GM12873 (cell line): ENCODE data around the gene NTHL1.

Source experiments
- TF ChIP-seq, protein P1 (sequence below): IDR thresholded peaks from 2 replicates; pipeline ENCODE4 v1.5.1; 2012; ENCODE audit warnings: low read depth, mild to moderate bottlenecking, moderate library complexity, low read length, control low read depth; ENCODE audit not compliant: insufficient read depth; ENCODE audit errors: missing control alignments

Gene NTHL1

DNA sequence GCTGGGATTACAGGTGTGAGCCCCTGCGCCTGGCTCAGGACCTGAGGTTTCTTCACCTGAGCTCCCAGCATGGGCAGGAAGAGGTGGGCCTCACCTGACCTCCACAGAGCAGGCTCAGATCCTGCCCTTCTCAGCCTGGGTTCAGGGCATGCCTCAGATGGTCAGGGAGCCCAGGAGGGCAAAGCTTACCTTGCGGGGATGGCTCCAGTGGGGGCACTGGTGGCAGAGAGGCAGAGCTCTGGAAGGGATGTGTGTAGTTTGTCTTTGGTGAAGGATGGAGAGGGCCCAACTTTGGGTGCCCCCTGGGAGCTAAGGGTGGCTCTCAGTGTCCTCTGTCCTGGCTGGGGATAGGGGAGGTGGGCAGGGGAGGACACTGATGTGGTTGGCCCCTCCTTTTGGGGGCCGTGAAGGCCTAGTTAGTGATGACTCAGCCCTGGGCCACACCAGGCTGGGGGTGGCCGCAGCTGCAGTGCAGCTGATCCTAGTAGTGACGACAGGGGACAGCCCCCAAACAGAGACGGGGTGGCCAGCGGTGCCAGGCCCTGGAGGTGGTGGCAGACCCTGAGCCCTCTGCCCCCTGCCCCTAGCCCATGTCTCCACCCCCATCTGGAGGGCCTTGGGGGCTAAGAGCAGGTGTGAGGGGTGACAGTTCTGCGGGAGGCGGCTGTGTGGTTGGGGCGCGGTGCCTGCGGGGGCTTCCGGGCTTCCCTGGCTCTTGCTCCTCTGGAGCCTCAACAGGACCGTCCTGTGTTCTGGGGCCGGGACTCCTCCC lies 15.2 kb downstream of the NTHL1 start:
- TF ChIP-seq, protein P1, sequence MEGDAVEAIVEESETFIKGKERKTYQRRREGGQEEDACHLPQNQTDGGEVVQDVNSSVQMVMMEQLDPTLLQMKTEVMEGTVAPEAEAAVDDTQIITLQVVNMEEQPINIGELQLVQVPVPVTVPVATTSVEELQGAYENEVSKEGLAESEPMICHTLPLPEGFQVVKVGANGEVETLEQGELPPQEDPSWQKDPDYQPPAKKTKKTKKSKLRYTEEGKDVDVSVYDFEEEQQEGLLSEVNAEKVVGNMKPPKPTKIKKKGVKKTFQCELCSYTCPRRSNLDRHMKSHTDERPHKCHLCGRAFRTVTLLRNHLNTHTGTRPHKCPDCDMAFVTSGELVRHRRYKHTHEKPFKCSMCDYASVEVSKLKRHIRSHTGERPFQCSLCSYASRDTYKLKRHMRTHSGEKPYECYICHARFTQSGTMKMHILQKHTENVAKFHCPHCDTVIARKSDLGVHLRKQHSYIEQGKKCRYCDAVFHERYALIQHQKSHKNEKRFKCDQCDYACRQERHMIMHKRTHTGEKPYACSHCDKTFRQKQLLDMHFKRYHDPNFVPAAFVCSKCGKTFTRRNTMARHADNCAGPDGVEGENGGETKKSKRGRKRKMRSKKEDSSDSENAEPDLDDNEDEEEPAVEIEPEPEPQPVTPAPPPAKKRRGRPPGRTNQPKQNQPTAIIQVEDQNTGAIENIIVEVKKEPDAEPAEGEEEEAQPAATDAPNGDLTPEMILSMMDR, result no peak

DNA sequence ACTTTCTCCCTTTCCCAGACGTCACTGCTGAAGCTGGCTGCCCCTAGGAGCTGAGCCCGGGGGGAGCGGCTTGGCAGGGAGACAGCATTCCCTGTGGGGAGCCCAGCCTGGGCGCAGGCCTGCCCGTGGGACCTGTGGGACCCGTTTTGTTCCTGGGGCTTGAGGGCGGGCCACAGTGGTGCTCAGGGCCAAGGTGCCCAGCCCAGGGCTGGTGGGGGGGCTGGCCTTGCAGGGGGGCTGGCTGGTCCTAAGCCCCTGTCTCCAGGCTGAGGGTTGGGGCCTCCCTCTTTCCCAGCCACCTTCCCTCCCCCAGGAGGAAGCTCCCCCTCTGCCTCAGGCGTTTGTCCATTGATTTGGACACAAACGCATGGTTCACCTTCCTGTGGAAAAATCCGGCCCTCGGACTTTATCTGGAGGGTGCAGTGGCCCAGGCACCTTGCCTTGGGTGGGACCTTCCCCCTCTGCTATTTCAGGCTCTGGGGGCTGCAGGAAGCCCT lies 16.5 kb downstream of the NTHL1 start:
- TF ChIP-seq, protein P1, result no peak

DNA sequence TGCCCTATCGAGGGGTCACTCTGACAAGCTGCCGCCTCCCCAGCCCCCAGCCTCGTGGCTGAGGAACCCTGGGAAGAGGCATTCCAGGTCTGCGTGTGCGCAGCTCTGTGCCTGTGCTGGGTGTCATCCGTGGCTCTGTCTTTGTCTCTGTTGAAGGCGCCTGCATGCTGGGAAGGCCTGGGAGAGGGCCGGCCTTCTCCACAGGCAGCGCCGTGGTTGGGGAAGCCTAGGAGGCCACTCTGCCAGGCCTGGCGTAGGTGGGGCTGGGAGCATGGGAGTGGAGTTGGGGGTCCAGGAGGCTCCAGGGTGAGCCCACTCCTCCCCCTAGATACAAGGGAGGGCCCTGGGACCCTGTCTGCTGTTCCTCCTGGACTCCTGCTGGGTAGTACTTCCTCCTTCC lies 17.6 kb downstream of the NTHL1 start:
- TF ChIP-seq, protein P1, result no peak

DNA sequence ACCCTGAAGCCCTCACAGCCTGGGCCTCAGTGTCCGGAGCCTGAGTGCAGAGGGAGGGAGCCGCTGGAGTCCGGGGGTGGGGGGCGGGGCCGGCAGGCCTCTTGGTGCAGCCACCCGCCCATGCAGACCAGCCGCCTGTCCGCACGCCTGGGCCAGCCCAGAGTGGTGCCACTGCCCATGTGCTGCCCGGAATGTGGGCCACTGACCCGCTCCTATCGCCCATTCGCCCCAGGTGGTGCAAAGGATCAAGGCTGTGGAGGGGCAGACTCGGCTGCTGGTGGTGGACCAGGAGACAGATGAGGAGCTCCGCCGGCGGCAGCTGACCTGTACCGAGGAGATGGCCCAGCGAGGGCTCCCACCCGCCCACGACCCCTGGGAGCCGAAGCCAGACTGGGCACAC lies 18.3 kb downstream of the NTHL1 start:
- TF ChIP-seq, protein P1, result no peak

DNA sequence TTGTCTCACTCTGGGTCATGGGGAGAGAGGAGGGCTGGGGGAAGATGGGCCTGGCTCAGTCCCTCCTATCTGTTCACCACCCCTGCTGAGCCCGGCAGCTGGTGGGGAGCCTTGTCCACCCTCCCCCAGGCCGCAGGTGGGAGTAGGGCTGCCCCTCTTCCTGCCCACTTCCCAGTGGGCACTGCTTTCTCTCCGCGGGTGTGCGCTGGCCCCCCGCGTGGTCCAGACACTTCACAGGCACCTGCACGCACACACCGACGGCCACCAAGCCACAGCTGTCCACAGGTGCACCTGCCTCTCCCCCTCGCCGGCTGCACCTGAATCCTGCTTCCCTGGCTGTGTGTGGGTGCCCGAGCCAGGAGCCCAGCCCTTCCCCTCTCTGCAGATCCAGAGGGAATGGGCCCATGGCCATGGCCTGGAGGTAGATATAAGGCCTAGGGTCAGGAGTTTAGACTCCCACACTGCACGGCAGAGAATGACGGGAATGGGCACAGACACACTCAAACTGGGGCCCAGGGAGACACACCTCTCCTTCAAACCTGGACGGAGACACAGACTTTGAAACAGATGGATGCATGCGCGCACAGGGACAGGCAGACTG lies 18.9 kb downstream of the NTHL1 start:
- TF ChIP-seq, protein P1, result no peak

DNA sequence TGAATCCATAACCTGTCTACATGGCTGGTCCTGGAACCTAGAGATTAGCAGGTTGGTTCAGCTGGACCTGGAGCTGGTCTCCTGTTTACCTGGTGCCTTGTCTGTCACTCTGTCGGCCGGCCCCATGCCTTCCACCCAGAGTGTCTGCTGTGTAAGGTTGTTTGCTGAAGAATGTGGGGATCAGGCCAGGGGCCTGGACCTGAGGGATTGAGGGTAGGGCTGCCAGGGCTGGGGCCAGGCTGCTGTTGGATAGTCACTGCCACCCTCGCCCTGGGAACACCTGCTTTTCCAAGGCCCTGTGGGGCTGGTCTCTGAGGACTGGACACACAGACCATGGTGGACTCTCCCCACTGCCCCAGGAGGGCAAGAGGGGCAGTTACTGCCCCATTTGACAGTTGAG lies 19.5 kb downstream of the NTHL1 start:
- TF ChIP-seq, protein P1, result no peak

DNA sequence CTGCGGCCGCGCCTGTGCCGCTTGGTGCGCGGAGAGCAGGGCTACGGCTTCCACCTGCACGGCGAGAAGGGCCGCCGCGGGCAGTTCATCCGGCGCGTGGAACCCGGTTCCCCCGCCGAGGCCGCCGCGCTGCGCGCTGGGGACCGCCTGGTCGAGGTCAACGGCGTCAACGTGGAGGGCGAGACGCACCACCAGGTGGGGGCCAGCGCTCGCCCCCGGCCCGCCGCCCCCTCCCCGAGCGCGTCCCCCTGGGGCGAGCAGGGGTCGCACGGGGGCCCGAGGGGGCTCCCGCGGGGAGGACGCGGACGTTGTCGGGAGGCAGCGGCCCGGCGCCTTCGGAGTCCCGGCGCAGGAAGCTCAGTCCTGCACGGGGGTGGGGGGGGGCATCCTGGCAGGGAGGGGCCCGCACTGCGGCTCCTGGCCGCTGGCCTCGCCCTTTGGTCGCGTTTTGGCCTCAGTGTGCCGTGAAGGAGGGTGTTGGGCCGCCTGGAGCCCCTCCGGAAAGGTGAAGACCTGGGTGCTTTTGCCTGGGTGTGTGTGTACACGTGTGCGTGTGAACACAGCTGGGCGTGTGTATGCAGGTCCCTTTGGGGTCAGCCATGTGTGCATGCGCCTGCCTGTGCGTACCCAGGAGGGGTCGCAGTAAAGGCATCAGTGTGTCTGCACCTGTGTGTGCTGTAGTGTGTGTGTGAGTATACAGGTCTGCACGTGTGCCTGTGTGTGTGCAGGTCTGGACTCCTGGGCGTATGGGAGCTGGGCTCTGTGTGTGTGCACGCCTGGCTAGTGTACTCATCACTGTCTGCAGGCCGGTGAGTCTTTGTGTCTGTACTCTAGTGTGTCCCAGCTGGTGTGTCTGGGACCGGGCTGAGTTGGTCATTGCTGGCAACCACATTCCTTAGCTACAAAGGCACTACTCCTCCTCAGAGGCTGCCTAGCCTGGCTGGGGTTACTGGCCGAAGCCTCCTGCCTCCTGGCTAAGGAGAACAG lies 20.3 kb downstream of the NTHL1 start:
- TF ChIP-seq, protein P1, result no peak
